ENCODE measurements around the gene TK1. TPM values are rescaled to one million over a fixed set of nuclear protein-coding genes. Genes with fewer than 3 reads are reported as not detected.

Gene TK1
- polyA plus RNA-seq, 1 of the 3 experiments (the other 2 are of a cell fraction) = 112 TPM

DNA sequence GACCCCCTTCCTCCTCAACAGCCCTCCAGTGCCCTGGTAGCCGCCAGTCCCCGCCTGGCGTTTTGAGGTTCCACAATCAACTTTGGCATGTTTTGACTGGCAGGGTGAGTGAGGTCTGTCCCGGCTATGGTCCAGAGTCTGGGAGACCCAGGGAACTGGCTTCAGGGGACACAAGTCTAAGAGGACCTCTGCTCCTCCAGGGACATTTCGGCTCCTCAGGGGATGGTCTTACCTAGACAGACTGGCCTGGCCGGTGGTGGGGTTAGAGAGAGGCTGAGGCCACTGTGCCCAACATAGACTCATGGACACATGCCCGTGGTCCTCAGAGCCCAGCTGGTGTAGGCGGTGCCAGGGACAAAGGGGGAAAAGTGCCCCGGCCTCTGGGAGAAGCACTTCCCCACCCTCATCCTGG is 54.1 kb downstream of the TK1 start (continued):
- TF ChIP-seq, protein P1, sequence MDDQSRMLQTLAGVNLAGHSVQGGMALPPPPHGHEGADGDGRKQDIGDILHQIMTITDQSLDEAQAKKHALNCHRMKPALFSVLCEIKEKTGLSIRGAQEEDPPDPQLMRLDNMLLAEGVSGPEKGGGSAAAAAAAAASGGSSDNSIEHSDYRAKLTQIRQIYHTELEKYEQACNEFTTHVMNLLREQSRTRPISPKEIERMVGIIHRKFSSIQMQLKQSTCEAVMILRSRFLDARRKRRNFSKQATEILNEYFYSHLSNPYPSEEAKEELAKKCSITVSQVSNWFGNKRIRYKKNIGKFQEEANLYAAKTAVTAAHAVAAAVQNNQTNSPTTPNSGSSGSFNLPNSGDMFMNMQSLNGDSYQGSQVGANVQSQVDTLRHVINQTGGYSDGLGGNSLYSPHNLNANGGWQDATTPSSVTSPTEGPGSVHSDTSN (IDR thresholded peaks at IDR 0.05) = no peak

DNA sequence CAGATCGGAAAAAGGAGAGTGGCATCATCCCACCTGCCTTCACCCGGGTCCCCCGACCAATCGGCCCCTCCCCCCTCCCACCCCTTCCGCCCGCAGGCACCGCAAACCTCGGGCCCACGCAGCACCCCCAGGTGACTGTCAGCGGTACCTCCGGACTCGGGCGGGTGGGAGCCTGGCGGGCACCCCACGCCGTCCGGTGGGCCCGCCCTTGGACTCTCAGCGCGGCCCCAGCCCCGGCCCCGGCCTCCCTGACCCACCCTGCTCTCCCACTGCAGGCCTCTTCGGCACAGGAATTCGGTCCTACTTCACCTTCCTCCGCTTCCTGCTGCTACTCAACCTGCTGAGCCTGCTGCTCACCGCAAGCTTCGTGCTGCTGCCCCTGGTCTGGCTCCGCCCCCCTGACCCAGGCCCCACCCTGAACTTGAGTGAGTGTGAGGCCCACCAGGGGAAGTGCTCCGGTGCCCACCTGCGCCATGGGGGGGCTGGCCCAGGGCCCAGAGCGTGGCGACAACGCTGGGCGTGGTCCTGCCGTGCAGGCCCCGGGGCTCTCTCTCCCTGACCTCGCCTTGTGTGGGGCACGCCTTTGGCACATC is 54.7 kb downstream of the TK1 start:
- Histone ChIP-seq H2AFZ (ENCODE audit: low read depth) (no peak overlapping the region), H3K4me3 (ENCODE audit: low read depth in 2 of 2, low read length in 1 of 2) (no peak overlapping the region), H4K20me1 (ENCODE audit: insufficient read depth) (no peaks in the 10 kb centered on the region), H3K9ac (no peak overlapping the region), H3K27me3 (ENCODE audit: insufficient read depth) (peaks cover 3% of the 10 kb centered on the region), H3K4me2 (no peak overlapping the region; the same call in 1 of the 2 replicates), H3K36me3 (replicated peaks in 1 of 2; ENCODE audit: control insufficient read depth in 1 of 2, insufficient read depth in 2 of 2, low read length in 1 of 2) (no peaks in the 10 kb centered on the region), H3F3A (replicated peaks; ENCODE audit: insufficient read depth) (no peaks in the 10 kb centered on the region), H3K9me3 (no peaks in the 10 kb centered on the region), H3K4me1 (ENCODE audit: control insufficient read depth in 1 of 2, insufficient read depth in 2 of 2, low read depth in 1 of 2, low read length in 1 of 2) (peaks cover 4 to 18% of the 10 kb centered on the region in 2 experiments; a peak in 1 of 4 replicates), H3K79me2 (ENCODE audit: insufficient read depth) (no peaks in the 10 kb centered on the region), H3K9me2 (no peaks in the 10 kb centered on the region), H3K27ac (ENCODE audit: low read depth in 2 of 2, low read length in 1 of 2) (no peak overlapping the region)
- TF ChIP-seq TEAD4 (IDR thresholded peaks at IDR 0.05; ENCODE audit: borderline replicate concordance, insufficient read depth) (no peak), TAF1 (IDR thresholded peaks at IDR 0.05; ENCODE audit: borderline replicate concordance, low read depth, low read length) (no peak), MXI1 (IDR thresholded peaks at IDR 0.05; ENCODE audit: low read depth, low read length) (no peak), RAD21 (IDR thresholded peaks at IDR 0.05; ENCODE audit: low read length) (no peak), FOXM1 (IDR thresholded peaks at IDR 0.05; ENCODE audit: low read depth) (no peak), SIN3A (IDR thresholded peaks at IDR 0.05; ENCODE audit: borderline replicate concordance, low read depth, low read length) (no peak), REST (IDR thresholded peaks at IDR 0.05; ENCODE audit: low read depth, low read length) (no peak), FOSL2 (IDR thresholded peaks at IDR 0.05; ENCODE audit: borderline replicate concordance, low read depth) (no peak), NRF1 (IDR thresholded peaks at IDR 0.05; ENCODE audit: low read depth, low read length) (no peak), ELF1 (IDR thresholded peaks at IDR 0.05) (no peak)
- TF ChIP-seq, protein P1 (IDR thresholded peaks at IDR 0.05) = no peak
- TF ChIP-seq, protein P2, sequence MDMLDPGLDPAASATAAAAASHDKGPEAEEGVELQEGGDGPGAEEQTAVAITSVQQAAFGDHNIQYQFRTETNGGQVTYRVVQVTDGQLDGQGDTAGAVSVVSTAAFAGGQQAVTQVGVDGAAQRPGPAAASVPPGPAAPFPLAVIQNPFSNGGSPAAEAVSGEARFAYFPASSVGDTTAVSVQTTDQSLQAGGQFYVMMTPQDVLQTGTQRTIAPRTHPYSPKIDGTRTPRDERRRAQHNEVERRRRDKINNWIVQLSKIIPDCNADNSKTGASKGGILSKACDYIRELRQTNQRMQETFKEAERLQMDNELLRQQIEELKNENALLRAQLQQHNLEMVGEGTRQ (IDR thresholded peaks at IDR 0.05; ENCODE audit: borderline replicate concordance, low read depth, low read length) = no peak
- TF ChIP-seq, protein P3, sequence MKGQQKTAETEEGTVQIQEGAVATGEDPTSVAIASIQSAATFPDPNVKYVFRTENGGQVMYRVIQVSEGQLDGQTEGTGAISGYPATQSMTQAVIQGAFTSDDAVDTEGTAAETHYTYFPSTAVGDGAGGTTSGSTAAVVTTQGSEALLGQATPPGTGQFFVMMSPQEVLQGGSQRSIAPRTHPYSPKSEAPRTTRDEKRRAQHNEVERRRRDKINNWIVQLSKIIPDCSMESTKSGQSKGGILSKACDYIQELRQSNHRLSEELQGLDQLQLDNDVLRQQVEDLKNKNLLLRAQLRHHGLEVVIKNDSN (IDR thresholded peaks at IDR 0.05; ENCODE audit: borderline replicate concordance, low read depth) = no peak
- TF ChIP-seq, protein P4, sequence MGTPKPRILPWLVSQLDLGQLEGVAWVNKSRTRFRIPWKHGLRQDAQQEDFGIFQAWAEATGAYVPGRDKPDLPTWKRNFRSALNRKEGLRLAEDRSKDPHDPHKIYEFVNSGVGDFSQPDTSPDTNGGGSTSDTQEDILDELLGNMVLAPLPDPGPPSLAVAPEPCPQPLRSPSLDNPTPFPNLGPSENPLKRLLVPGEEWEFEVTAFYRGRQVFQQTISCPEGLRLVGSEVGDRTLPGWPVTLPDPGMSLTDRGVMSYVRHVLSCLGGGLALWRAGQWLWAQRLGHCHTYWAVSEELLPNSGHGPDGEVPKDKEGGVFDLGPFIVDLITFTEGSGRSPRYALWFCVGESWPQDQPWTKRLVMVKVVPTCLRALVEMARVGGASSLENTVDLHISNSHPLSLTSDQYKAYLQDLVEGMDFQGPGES (IDR thresholded peaks at IDR 0.05; ENCODE audit: low read depth, low read length) = no peak
- TF ChIP-seq, protein P5, sequence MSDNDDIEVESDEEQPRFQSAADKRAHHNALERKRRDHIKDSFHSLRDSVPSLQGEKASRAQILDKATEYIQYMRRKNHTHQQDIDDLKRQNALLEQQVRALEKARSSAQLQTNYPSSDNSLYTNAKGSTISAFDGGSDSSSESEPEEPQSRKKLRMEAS (IDR thresholded peaks at IDR 0.05; ENCODE audit: low read depth) = no peak
- DNase-seq = no peak
- WGBS (ENCODE audit: low lambda C conversion rate) = 59% methylated on average over 29 of the region's 38 CpGs
- ChIA-PET CTCF (interaction anchor here (1.0 kb wide), 1 partner anchor 47 kb away, joined by 3 read pairs; no protein-coding TSS in a partner anchor), POLR2A (no interaction called here)

Measured in SK-N-SH (cell line).